GF-D8 (cell line): ENCODE data around the gene IGSF11.

ENCODE experiments used
- DNase-seq: peaks from one replicate; lab custom pipeline; 2025; lab: John Stamatoyannopoulos, UW

The IGSF11 gene

DNA sequence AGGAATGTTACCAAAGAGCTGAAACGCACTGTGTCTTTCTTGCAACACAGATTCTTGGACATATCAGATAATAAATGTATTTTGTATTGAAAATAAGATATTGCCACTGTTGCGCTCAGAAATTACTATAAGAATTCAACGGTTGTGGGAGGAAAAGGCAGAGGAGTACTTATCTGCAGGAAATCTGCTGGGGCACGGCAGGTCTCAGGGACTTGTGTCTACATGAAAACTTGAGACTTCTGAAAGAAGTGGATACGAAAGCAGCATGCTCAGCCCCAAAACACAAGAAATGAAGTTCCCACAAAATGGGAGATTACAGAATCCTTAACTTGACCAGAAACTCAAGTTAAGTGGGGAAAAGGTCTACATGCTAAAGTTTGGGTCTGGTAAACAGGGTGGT lies 86.5 kb downstream of the IGSF11 start:
- DNase-seq = no peak

DNA sequence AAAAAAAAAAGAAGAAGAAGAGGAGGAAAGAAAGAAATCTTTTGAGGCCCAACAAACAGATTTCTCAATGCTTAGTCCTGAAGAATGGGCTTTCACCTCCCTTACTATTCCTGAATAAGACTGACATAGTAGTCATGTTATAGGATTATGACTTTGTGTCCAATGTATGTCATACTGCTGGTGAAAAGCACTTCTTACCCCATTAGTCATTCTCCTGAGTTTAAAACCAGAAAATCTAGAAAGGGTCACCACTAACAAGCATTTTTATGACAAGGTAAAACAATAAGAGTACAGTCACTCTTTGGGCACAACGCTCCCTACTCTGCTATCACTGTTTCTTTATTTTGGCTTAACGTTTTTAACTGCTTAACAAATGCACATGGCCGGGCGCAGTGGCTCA lies 88.2 kb downstream of the IGSF11 start:
- DNase-seq = no peak

DNA sequence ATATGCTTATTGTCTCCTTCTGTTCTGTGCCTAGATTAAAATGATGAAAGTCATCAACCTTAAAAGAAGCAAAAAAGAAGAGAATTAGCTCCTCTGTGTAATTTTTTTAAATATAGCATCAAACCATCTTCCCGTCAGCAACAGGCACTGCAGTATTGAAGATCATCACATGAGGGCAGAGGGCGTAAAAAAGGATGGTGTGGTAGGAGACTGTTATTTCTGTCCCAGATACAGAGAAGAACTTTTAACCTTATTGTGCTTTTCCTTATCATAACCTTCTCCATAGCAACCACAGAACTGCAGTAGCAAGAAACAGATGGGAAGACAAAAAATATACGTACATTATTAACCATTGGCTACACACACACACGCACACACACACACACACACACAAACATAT lies 88.8 kb downstream of the IGSF11 start:
- no peak for DNase-seq

- DNase-seq = no peak
Measured at GRCh38 chr3:118943597-118943996, 91.0 kb downstream of the IGSF11 start.

- no peak for DNase-seq
Measured at GRCh38 chr3:118942671-118943070, 92.0 kb downstream of the IGSF11 start.

DNA sequence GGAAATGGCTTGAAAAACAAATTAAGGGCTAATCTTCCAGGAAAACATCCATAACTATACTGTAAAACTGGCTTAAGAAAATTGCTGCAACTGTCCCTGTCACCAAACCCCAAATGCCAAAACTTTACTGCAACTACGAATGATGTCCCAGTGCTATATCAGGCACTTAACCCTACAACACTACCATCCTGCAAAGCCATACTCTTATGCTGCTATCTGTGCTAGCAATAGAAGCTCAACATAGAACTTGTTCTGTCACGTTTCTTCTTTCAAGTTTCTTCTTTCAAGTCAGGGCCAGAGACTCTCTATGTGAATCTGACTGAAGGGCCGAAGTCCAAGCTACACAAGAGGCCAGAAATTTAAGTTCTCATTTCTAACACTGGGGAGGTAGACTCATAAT lies 92.5 kb downstream of the IGSF11 start:
- DNase-seq = no peak

GRCh38 chr3:118941236-118941635 lies 93.4 kb downstream of the IGSF11 start:
- DNase-seq = no peak

DNA sequence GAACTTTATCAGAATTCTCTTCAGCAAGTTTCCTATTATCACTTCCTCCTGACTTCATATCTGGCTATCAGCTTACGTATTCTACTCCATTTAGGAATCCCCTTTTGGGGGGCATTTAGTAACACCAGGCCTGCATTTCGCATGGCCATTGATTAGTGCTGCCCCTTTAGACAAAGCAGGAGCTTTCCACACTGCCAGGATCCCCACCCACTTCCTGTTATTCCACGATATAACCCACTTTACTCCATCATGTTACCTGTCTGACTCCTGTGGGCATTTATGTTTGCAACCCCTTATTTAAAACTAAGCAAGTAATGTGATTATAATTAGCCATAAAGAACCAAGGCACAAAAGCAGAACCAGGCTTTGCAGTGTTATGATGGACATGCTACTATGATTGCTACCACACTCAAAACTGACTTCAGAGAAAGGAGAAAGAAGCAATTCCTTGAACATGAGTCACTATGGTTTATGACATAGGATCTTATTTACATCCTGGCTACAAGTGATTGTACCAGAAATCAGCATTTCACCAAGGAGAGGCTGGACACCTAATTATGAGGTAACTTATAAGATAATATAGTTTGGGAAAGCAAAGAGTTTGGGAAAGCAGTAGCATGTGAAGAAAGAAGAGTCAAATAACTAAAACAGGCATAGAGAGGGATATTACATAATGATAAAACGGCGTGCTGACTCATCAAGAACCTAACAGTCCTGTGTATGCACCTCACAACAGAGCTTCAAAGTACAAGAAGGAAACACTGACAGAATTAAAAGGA lies 96.3 kb downstream of the IGSF11 start:
- no peak for DNase-seq

DNA sequence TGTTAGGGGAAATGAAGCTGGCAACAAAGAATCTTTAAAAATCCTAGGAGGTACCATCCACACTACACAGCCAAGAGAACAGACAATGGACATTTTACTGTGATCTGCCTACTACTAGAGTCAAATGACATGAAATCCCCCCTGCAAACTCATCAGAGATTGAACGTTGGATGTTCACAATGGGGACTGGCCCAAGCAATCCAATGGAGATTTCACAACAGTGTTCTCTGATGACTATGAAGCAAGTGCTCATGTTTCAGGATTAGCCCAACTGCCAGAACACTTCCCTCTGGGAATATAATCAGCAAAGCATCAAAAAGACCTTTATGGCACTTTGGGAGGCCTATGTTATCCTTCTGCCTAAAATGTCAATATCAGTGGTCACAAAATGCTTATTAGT lies 97.8 kb downstream of the IGSF11 start:
- no peak for DNase-seq

GRCh38 chr3:118932822-118933558 lies 101.7 kb downstream of the IGSF11 start:
- DNase-seq = no peak

- no peak for DNase-seq
Measured at GRCh38 chr3:118931996-118932395, 102.7 kb downstream of the IGSF11 start.

DNA sequence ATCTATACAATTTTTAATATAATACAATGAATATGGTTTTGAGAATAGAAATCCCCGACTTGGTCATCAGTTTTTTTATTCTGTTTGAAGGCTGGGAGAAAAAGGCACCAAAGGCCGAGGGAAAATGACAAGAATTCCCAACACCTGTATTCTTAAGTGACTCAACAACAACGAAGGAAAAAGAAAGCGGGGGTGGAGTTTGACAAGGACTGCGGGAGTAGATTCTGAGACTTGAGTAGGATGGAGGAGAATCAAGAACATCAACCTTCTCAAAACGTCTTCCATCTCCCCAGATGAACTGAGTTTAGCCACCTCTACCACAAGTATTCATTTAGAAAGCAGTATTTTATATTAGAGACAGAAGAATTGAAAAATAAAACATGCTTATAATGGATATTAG lies 107.2 kb downstream of the IGSF11 start:
- no peak for DNase-seq

DNA sequence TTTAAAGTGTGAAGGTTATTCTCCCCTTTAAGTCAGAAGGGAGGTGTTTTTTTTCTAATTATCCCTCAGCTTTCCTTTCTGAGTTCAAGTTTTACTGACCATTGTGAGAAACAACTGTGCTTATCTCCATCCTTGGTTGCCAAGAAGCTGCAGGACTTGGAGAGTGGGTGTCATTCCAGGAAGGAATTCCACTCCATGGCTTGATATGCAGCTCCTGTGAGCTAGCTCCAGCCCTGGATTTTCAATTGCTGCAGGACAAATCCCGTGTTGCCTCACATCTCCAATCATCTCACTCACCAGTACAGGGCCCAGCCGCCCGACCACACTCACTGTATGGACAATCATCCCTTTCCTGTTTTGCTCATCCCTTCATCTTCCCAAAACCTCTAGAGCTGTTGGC lies 122.5 kb downstream of the IGSF11 start:
- no peak for DNase-seq

DNA sequence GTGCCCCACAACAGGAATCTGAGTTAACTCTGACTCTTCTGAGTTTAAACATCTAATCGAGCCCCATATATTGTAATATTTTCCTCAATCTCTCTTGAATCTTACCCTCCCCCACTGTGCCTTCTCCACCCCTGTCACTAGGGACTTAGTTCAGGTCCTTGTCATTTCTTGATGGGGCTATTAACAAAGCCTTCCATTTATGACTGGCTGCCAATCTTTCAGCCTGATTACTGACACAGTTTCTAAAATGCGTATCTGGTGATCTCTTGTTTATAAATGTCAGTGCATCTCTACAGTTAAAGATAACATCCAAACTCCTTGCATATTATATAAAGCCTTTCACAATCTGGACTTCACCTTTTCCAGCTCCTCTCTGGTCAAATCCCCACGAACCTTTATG lies 124.3 kb downstream of the IGSF11 start:
- no peak for DNase-seq

- DNase-seq = no peak
Measured at GRCh38 chr3:118909763-118910162, 124.9 kb downstream of the IGSF11 start.

GRCh38 chr3:118907909-118908308 lies 126.7 kb downstream of the IGSF11 start:
- no peak for DNase-seq

GRCh38 chr3:118900737-118901525 lies 133.7 kb downstream of the IGSF11 start:
- no peak for DNase-seq

DNA sequence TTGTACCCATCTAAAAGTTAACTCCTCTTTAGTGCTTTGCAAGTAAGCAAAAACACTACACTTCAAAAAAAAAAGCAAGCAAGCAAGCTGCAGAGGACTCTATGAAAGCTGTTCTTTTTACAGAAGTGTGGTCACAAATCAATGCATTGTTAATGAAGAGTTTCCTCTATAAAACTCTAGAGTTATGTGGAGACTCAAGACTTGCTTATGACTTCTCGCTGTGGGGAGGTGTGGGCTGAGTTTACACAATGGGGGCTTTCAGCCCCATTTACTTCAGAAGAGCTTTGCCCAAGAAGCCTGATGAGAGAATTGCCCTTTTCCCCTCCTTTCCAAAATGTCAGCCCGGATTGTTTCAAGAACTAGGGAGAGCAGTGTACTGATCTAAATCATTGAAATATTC lies 144.4 kb downstream of the IGSF11 start:
- DNase-seq = no peak

GRCh38 chr3:118889691-118890090 lies 145.0 kb downstream of the IGSF11 start:
- DNase-seq = no peak

GRCh38 chr3:118886708-118887107 lies 147.9 kb downstream of the IGSF11 start:
- no peak for DNase-seq

GRCh38 chr3:118884748-118885206 lies 149.9 kb downstream of the IGSF11 start:
- no peak for DNase-seq

GRCh38 chr3:118882353-118882947 lies 152.2 kb downstream of the IGSF11 start:
- no peak for DNase-seq
